GM18858 (cell line): ENCODE data around the gene HYAL4.
"Not testable (repeated sequence)": the region's sequence is repeated elsewhere in the genome, so short reads cannot be mapped to it uniquely, and the experiment has no call there.

ENCODE experiments used
- ATAC-seq: cut with Tn5 transposase; IDR thresholded peaks from one replicate; pipeline ENCODE4 v1.9.1; 2021; ENCODE audit not compliant: unreplicated experiment

HYAL4 gene, protein sequence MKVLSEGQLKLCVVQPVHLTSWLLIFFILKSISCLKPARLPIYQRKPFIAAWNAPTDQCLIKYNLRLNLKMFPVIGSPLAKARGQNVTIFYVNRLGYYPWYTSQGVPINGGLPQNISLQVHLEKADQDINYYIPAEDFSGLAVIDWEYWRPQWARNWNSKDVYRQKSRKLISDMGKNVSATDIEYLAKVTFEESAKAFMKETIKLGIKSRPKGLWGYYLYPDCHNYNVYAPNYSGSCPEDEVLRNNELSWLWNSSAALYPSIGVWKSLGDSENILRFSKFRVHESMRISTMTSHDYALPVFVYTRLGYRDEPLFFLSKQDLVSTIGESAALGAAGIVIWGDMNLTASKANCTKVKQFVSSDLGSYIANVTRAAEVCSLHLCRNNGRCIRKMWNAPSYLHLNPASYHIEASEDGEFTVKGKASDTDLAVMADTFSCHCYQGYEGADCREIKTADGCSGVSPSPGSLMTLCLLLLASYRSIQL

GRCh38 chr7:123844712-123845219, at the start of gene HYAL4:
TSS of gene HYAL4 (plus strand) at chr7:123845169. CDS start at chr7:123868274, 23,105 bp downstream.
- no peak for ATAC-seq

- ATAC-seq: no peak
These were observed 49.1 kb upstream of the HYAL4 start for GRCh38 chr7:123795917-123796316.

- no peak for ATAC-seq
These were observed 48.4 kb upstream of the HYAL4 start for GRCh38 chr7:123796568-123796967.

DNA sequence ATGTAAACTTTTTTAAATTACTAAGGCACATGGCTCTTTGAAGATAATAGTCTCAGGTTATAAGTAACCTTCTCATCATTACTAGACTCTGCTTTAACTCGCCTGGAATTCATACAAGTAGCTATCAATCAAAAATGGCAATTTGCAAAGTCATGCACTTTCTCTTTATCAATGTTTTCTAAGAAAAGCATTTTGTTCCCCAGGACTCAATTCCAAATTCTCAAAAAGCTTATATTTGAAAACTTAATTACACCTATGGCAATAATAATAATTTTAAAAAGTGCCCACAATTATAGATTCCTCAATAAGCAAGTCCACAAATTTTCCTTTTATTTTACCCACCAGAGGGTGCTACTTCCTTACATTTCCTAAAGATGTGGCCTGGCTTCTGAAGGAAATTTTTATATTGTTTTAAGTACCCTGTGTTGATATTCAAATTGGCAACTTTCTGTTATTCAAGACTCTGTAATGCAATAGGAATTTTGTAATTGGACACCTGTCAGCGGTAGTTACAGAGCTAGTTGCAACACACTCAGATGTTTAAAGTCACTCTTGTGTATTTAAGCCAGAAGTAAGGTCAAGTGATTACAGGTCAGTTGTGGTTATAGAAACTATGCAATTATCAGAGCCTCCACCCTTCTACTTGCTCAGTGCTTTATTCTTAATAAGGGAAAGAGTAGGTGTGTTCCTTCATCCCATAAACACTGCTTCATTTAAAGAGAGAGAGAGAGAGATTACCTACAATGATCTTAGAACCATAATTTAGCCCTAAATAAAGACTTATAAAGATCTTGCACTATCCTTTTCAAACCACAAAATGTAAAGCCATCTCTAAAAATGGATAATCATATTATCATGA, 47.1 kb upstream of the HYAL4 start:
- ATAC-seq: no peak

DNA sequence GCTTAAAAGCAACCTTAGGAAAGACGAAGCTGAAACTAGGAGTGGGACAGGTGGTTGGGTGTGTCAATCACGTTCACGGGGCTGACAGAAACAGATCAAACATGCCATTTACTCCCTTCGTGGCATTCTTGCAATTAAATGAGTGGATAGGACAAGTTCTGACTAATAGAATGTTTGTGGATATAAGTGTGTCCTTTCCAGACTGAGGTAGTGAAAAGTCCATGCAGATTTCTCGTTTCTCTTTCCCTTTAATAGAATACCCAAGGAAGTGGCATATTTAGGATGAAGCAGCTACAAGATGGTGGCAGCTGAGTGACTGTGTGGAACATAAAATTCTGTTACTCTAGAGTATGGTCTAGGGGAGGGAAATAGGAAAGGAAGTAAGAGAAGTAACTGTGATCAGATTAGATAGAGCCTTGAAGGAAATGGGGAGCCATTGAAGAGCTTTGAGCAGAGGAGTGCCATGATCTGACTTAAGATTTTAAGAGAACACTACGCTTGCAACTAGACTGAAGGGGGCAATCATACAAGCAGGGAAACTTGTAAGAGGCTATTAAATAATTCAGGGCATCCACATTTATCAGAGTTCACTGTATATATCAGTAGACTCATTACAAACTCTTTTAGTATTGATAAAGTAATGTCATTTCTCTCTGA, 46.3 kb upstream of the HYAL4 start:
- ATAC-seq: no peak

DNA sequence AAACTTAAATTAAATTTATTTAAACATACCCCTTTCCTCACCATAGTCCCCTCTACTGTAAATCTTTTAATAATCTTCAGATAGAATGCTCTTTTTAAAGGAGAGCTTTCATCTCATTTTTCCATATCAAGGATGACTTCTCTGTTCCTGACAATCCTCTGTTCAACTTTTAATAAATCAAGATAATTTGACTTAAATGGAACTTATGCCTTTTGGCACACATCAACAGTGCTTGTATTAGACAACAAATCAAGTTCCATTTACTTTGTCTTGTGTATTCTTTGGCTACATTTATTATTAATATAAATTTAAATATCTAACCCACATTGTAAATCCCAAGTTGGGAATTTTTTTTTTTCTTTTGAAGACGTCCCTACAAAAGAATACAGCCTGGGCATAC, 42.7 kb upstream of the HYAL4 start:
- no peak for ATAC-seq

GRCh38 chr7:123805287-123805686, 39.7 kb upstream of the HYAL4 start:
- no peak for ATAC-seq

GRCh38 chr7:123809471-123809870, 35.5 kb upstream of the HYAL4 start:
- ATAC-seq: no peak

GRCh38 chr7:123811056-123811455, 33.9 kb upstream of the HYAL4 start:
- ATAC-seq: no peak

DNA sequence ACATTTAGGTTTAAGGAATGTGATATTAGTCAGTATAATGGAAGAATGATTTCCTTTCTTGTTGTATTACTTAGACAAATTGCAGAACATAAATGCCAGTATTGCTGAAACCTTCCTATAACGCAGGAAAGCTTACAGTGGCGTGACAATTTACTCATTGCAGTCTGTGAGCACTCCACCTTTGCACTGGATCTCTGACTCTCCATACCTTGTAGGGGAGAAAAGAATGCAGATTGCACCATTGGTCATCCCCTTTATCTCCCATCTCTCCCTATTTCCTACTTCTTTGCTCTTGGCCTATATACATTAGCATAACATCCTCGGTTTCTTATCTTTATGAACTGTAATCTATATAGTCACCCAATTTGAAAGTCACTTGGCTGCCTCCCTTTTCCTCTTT, 28.1 kb upstream of the HYAL4 start:
- no peak for ATAC-seq

DNA sequence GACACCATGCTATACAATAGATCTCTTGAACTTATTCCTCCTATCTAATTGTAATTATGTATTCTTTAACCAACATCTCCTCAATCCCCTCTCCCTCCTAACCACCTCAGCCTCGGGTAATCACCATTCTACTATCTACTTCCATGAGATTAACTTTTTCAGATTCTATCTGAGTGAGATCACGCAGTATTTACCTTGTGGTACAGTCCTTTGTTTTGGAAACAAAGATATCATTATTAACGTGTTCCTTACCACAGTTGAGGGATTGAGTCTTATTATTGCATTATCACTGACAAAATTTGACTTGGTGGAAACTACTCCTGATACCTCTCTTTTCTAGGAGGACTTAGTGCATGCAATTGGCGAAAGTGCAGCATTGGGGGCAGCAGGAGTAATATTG, 26.0 kb upstream of the HYAL4 start:
- ATAC-seq: no peak

DNA sequence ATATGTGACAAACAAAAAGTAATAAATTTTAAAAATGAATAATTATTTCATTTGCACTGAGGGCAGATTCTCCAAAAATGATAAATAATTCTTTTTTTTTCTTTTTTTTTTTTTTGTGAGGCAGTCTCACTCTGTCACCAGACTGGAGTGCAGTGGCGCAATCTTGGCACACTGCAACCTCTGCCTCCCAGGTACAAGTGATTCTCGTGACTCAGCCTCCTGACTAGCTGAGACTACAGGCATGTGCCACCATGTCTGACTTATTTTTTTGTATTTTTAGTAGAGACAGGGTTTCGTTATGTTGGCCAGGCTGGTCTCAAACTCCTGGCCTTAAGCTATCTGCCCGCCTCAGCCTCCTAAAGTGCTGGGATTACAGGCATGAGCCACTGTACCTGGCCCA, 25.2 kb upstream of the HYAL4 start:
- ATAC-seq: not testable (repeated sequence)

- no peak for ATAC-seq
These were observed 24.1 kb upstream of the HYAL4 start for GRCh38 chr7:123820864-123821263.

GRCh38 chr7:123821320-123821719, 23.6 kb upstream of the HYAL4 start:
- no peak for ATAC-seq

GRCh38 chr7:123823898-123824753, 20.8 kb upstream of the HYAL4 start:
- peak; percentile 93 for ATAC-seq

DNA sequence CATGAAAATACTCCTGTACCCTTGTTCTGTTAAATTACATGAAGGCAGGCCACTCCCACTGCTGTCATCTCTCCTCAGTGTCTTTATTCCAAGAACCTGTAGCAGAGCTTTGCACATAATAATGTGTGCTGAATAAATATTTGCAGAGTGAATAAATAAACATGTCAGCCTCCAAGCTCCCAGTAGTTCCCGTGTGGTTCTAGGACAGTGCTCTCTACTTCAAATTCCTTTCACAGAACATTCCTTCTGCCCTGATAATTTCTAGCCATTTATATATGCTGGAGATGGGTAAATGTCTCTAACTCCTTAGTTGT, 20.3 kb upstream of the HYAL4 start:
- peak; percentile 22 for ATAC-seq

DNA sequence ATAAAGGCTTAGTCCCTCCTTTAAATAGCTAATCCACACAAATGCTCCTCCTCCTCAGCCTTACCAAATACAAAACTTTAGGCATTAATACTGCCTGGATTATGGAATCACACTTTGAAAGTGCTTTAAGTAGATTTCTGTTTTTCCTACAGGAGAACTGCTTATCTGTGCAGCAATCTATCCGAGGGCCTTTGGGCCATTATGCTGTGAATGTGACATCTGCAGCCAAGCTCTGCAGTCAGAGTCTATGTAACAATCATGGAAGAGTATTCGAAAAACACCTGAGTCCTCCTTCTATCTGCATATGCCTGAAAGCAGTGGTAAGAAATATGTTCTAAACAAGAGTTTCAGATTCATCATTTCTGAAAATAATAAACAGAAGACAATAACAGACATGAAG, 16.2 kb upstream of the HYAL4 start:
- no peak for ATAC-seq

GRCh38 chr7:123836656-123837055, 8.3 kb upstream of the HYAL4 start:
- ATAC-seq: no peak

GRCh38 chr7:123839106-123839505, 5.9 kb upstream of the HYAL4 start:
- ATAC-seq: not testable (repeated sequence)

DNA sequence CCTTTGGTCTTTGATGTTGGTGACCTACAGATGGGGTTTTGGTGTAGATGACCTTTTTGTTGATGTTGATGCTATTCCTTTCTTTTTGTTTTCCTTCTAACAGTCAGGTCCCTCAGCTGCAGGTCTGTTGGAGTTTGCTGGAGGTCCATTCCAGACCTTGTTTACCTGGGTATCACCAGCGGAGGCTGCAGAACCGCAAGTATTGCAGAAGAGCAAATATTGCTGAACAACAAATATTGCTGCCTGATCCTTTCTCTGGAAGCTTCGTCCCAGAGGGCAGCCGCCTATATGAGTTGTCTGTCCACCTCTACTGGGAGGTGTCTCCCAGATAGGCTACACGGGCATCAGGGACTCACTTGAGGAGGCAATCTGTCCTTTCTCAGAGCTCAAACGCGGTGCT, 827 bp upstream of the HYAL4 start:
- not testable (repeated sequence) for ATAC-seq
